ENCODE measurements around the gene CEBPG.

- no peak for TF ChIP-seq CTCF (conservative IDR thresholded peaks at IDR 0.05)
- TF ChIP-seq ZFX (IDR thresholded peaks at IDR 0.05): no peak
Observed at GRCh38 chr19:33329060-33329459, 44.4 kb upstream of the CEBPG start.
